Measurements from ENCODE around the gene SIK2.

GRCh38 chr11:111770581-111771134, 168.4 kb downstream of the SIK2 start:
- TF ChIP-seq CTCF (conservative IDR thresholded peaks at IDR 0.05; ENCODE audit: low read depth, low read length) = no peak
- no peak for TF ChIP-seq EZH2 (IDR thresholded peaks at IDR 0.05; ENCODE audit: low read length, unreplicated experiment)

All from PC-3 (cell line).